Pancreas (tissue), 10 donors: ENCODE data around the gene RBM20. TPM values are rescaled to one million over a fixed set of nuclear protein-coding genes. Genes with fewer than 3 reads are reported as not detected.

Experiments
- ATAC-seq, 4 donors: fragments of 200-7000 bp; cut with Tn5 transposase; one replicate each; pipeline versions ENCODE4 v1.8.0 to v1.9.1; 2020; ENCODE audit warnings: mild to moderate bottlenecking in 4 of 4, moderate library complexity in 4 of 4
- DNase-seq, 6 donors: peaks; one replicate each; pipeline ENCODE4 v3.0.0-alpha.2; 2020
- FAIRE-seq: peaks from 2 replicates; lab custom pipeline; 2012; peaks lifted over from hg19 to GRCh38; lab: Jason Lieb, UNC
- H3K27ac ChIP-seq, 4 donors: fragments of 200-600 bp; sonication (generic); 1 replicate in 3 of 4; 2 replicates in 1 of 4; pipeline versions ENCODE4 v1.5.0 to v1.8.0; 2020
- H3K27me3 ChIP-seq, 4 donors: fragments of 200-600 bp; one replicate each; pipeline ENCODE4 v1.8.0; 2021
- H3K36me3 ChIP-seq, 3 donors: fragments of 200-600 bp; sonication (generic) in 1 of 3; one replicate each; pipeline versions ENCODE4 v1.5.0 to v1.8.0; 2020 to 2021
- H3K4me1 ChIP-seq, 3 donors: fragments of 200-600 bp; one replicate each; pipeline ENCODE4 v1.8.0; 2021
- H3K4me3 ChIP-seq, 4 donors: fragments of 200-600 bp; sonication (generic) in 2 of 4; one replicate each; pipeline versions ENCODE4 v1.5.0 to v1.8.0; 2020 to 2021
- H3K9me3 ChIP-seq, 4 donors: fragments of 200-600 bp; one replicate each; pipeline ENCODE4 v1.8.0; 2021
- WGBS, 2 donors: extraction: QIAGEN DNeasy Blood & Tissue Kit; methylation state at CpG; one replicate each; pipeline ENCODE4 v1.1.7; 2013; 5-methylcytosine and 5-hydroxymethylcytosine counted together
- intact Hi-C, 3 donors: fragments of 100-400 bp; cut with DNase I; formaldehyde crosslinking; loops; one replicate each; pipeline versions ENCODE4 v1.11.1 to v1.14.2; 2022
- polyA plus RNA-seq, 2 donors: library from polyadenylated mRNA; stranded (reverse); fragments of 200-250 nt; gene quantifications; one replicate each; pipeline ENCODE4 v1.2.3, GENCODE V29; 2013
- total RNA-seq, 6 donors: library from RNA; stranded (reverse); fragmentation: NEBNext Ultra II Directional in 4 of 6; extraction: Animal tissue kit (Norgen Biotek cat#: 25700) in 4 of 6; gene quantifications; one replicate each; pipeline versions ENCODE4 v1.2.1 to v1.2.4, GENCODE V29; 2021 to 2023
- TF ChIP-seq, protein P1 (sequence below), 4 donors: fragments of 200-600 bp; sonication (generic) in 3 of 4; IDR thresholded peaks; one replicate each; pipeline versions ENCODE4 v1.5.0 to v1.8.0; 2021; ENCODE audit warnings: antibody characterized with exemption in 4 of 4
- donor health status: healthy with polysubstance abuse.
- donor health status: DM: no; HTN: no; CAD: no; lungs with moderate emphysema.
- donor health status: DM: no; HTN: no; CAD: no.
- donor health status: control.
- donor health status: control.
- donor health status: Bipolar disorder and iron deficiency.
- donor health status: DM: yes; HTN: yes; CAD: no.
- donor health status: DM: no; HTN: no; CAD: no.
- donor health status: DM: no; HTN: no; CAD: no.
- donor health status: DM: yes; HTN: yes; CAD: no.

RBM20 gene
- total and polyA plus RNA-seq, 8 donors: 0.79 to 23.6 (median 3.7) TPM

DNA sequence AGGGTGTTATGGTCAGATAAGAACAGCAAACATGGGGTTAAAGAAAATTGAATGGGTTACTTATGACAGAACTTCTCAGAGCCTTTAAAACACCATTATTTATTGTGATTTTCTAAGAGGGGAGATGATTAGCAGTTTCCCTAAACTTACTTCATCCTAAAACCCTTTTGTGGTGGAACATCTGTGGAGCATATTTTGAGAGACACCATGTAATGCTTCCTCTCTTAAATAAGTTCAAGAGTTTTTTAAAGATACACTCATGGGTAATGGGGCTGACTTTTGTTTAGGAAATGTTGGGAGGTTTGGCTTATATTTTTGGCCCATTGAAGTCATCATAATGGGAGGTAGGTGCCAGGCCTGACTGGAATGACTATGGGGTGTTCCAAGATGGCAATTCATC lies 219.2 kb downstream of the RBM20 start:
- H3K27ac ChIP-seq: no peak overlapping the region
- no peaks in the 10 kb centered on the region for H3K36me3 ChIP-seq
- DNase-seq: no peak
- ATAC-seq: no peak
- H3K4me3 ChIP-seq: no peak overlapping the region
- peaks cover 33 to 78% (median 60%) of the 10 kb centered on the region in 3 donors for H3K4me1 ChIP-seq
- TF ChIP-seq, protein P1, sequence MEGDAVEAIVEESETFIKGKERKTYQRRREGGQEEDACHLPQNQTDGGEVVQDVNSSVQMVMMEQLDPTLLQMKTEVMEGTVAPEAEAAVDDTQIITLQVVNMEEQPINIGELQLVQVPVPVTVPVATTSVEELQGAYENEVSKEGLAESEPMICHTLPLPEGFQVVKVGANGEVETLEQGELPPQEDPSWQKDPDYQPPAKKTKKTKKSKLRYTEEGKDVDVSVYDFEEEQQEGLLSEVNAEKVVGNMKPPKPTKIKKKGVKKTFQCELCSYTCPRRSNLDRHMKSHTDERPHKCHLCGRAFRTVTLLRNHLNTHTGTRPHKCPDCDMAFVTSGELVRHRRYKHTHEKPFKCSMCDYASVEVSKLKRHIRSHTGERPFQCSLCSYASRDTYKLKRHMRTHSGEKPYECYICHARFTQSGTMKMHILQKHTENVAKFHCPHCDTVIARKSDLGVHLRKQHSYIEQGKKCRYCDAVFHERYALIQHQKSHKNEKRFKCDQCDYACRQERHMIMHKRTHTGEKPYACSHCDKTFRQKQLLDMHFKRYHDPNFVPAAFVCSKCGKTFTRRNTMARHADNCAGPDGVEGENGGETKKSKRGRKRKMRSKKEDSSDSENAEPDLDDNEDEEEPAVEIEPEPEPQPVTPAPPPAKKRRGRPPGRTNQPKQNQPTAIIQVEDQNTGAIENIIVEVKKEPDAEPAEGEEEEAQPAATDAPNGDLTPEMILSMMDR (IDR thresholded peaks at IDR 0.05): no peak
- intact Hi-C loops: loop anchor here in 1 of 3 donors (10.0 kb wide), 1 partner anchor 59 kb away; no protein-coding TSS in a partner anchor
- no peaks in the 10 kb centered on the region for H3K27me3 ChIP-seq
- no peaks in the 10 kb centered on the region for H3K9me3 ChIP-seq
- no peak for FAIRE-seq

DNA sequence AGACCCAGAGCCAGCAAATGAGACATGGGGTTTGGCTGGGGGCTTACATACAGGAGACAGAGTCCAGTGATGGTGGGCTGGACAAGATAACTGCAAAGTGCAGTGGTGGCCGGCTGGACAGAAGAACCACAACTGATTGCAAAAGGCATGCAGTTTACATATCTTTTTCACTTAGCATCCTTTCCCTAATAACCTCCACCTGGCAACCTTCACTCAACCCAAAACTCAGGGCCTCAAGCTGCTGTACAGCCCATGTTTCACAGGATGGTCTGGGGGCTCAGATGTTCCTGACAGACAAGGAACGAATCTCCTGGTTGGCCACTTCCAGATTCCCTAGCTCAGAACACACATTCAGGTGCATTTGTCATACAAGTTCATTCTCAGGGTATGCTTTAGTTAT lies 219.8 kb downstream of the RBM20 start:
- 96% methylated on average over 2 of the region's 2 CpGs for WGBS, 2 donors
- DNase-seq: no peak
- no peak for FAIRE-seq
- no peaks in the 10 kb centered on the region for H3K9me3 ChIP-seq
- no peaks in the 10 kb centered on the region for H3K27me3 ChIP-seq
- no peak for ATAC-seq
- peaks cover 31 to 75% (median 61%) of the 10 kb centered on the region in 3 donors for H3K4me1 ChIP-seq
- intact Hi-C loops: loop anchor here in 1 of 3 donors (10.0 kb wide), 1 partner anchor 59 kb away; no protein-coding TSS in a partner anchor
- no peaks in the 10 kb centered on the region for H3K36me3 ChIP-seq
- TF ChIP-seq, protein P1 (IDR thresholded peaks at IDR 0.05): no peak
- H3K27ac ChIP-seq: peak overlapping the region in 2 of 4 donors; percentile 78
- H3K4me3 ChIP-seq: no peak overlapping the region

DNA sequence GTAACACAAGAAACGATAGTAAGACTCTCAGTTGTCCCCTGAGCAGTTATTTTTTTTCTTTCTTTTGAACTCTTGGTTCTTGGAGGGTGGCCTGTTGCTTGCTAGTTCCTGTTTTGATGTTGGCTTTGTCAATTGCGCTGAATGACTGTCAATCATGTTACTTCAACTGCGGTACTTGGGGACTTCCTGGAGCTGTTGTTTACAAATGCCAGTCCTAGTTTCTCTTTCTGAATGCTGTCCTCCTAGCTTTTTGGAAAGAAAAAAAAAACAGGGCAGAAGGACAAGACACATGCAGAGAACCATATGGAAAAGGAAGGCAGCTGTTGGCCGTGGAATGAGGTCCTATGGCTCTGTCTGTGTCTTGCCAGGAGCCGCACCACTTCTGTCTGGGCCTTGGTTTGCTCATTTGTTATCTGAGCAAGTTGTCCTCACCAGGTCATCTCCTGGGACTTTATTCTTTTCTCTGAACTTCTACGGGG lies 220.6 kb downstream of the RBM20 start:
- WGBS, 2 donors: 57 to 61% methylated on average over 6 of the region's 6 CpGs
- H3K4me1 ChIP-seq: peaks cover 27 to 67% (median 54%) of the 10 kb centered on the region in 3 donors
- peak in 2 of 6 donors; percentile 24 to 31 for DNase-seq
- H3K4me3 ChIP-seq: no peak overlapping the region
- H3K27me3 ChIP-seq: no peaks in the 10 kb centered on the region
- no peaks in the 10 kb centered on the region for H3K9me3 ChIP-seq
- no peak for FAIRE-seq
- ATAC-seq: peak in 2 of 4 donors; percentile 42 to 43
- intact Hi-C loops: loop anchor here in 1 of 3 donors (10.0 kb wide), 1 partner anchor 60 kb away; no protein-coding TSS in a partner anchor
- peak overlapping the region in 3 of 4 donors; percentile 1 to 78 (median 78) for H3K27ac ChIP-seq
- H3K36me3 ChIP-seq: no peaks in the 10 kb centered on the region
- TF ChIP-seq, protein P1 (IDR thresholded peaks at IDR 0.05): no peak

DNA sequence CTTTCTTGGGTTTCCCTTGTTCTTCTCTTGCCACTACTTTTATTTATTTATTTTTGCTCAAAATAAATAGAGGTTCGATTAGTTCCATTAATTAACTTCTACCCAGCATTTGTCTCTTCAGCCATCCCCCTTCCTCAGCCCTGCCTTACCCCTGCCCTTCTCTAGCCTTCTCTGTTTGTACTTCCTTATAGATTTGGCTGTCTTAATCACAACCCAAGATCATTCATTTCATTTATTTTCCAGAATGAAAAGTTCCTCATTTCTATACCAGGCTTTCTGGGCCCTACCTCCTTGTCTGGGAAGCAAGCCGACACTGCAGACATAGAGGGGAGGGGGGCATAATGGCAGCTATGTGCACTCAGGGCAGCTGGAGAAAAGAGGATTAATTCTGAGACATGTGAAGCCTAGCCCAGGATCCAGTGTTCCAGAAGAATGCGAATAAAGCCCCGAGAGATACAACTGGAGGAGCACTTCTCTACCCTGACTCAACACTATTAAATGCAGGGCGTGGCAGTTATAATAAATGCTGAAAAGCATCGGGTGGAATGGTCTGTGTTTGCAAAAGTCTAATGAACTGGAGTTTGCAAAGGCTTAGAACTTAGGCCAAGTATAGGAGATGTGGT lies 221.2 kb downstream of the RBM20 start:
- no peak for DNase-seq
- WGBS, 2 donors: 51 to 53% methylated on average over 6 of the region's 6 CpGs
- TF ChIP-seq, protein P1 (IDR thresholded peaks at IDR 0.05): no peak
- no peak for FAIRE-seq
- H3K4me3 ChIP-seq: no peak overlapping the region
- no peaks in the 10 kb centered on the region for H3K27me3 ChIP-seq
- peaks cover 27 to 61% (median 51%) of the 10 kb centered on the region in 3 donors for H3K4me1 ChIP-seq
- no peaks in the 10 kb centered on the region for H3K9me3 ChIP-seq
- H3K36me3 ChIP-seq: no peaks in the 10 kb centered on the region
- peak overlapping the region in 3 of 4 donors; percentile 1 to 78 (median 78) for H3K27ac ChIP-seq
- intact Hi-C loops: loop anchor here in 1 of 3 donors (10.0 kb wide), 1 partner anchor 60 kb away; no protein-coding TSS in a partner anchor
- ATAC-seq: peak in 2 of 4 donors; percentile 21 to 22
